A673 (cell line): ENCODE measurements around the gene SPEF2. TPM values are rescaled to one million over a fixed set of nuclear protein-coding genes. Genes with fewer than 3 reads are reported as not detected.

Experiments
- BruUV-seq: library from RNA; stranded (reverse); fragments of 400-500 nt; replicated peaks from 2 replicates; lab custom pipeline; 2021; lab: Mats Ljungman, UMichigan
- CTCF ChIA-PET: fragments of 300-600 bp; sonication (Branson Sonifier 250); formaldehyde crosslinking; loops from one replicate; lab custom pipeline; 2022; ENCODE audit warnings: antibody characterized with exemption; lab: Charles Lee
- POLR2A ChIA-PET: fragments of 300-600 bp; sonication (Branson Sonifier 250); formaldehyde crosslinking; loops from one replicate; lab custom pipeline; 2022; ENCODE audit warnings: antibody characterized with exemption; ENCODE audit not compliant: low non-redundant PET; lab: Charles Lee
- DNase-seq: peaks from one replicate; pipeline ENCODE4 v3.0.0-alpha.2; 2015; ENCODE audit warnings: low spot score
- H3K27ac ChIP-seq: fragments of 200-600 bp; sonication (generic); 2 replicates; pipeline ENCODE4 v1.5.1; 2016; ENCODE audit warnings: mixed run types, low read depth, mild to moderate bottlenecking, mixed read lengths, antibody characterized with exemption, low read length; ENCODE audit not compliant: poor library complexity, severe bottlenecking
- H3K27me3 ChIP-seq: fragments of 200-600 bp; sonication (generic); replicated peaks from 2 replicates; pipeline ENCODE4 v1.6.1; 2017; ENCODE audit warnings: mixed run types, low read depth, mild to moderate bottlenecking, mixed read lengths, antibody characterized with exemption, low read length; ENCODE audit not compliant: insufficient read depth, poor library complexity
- H3K36me3 ChIP-seq: fragments of 200-600 bp; sonication (generic); 2 replicates; pipeline ENCODE4 v1.6.1; 2016; ENCODE audit warnings: mixed run types, mild to moderate bottlenecking, mixed read lengths, antibody characterized with exemption, low read length; ENCODE audit not compliant: insufficient read depth, poor library complexity, severe bottlenecking
- H3K4me1 ChIP-seq: fragments of 200-600 bp; sonication (generic); 2 replicates; pipeline ENCODE4 v1.6.1; 2017; ENCODE audit warnings: mixed run types, mild to moderate bottlenecking, mixed read lengths, antibody characterized with exemption, low read length; ENCODE audit not compliant: insufficient read depth, poor library complexity, severe bottlenecking
- H3K4me3 ChIP-seq: fragments of 200-600 bp; sonication (generic); 2 replicates; pipeline ENCODE4 v1.5.1; 2016; ENCODE audit warnings: low read depth, mixed run types, mild to moderate bottlenecking, mixed read lengths, low read length; ENCODE audit not compliant: poor library complexity, severe bottlenecking
- H3K9me3 ChIP-seq: fragments of 200-600 bp; sonication (generic); 2 replicates; pipeline ENCODE4 v1.6.1; 2016; ENCODE audit warnings: mixed run types, low read depth, mild to moderate bottlenecking, mixed read lengths, antibody characterized with exemption, low read length; ENCODE audit not compliant: poor library complexity, severe bottlenecking
- EZH2 ChIP-seq: fragments of 200-600 bp; sonication (generic); IDR thresholded peaks from 2 replicates; pipeline ENCODE4 v1.6.1; 2017; ENCODE audit warnings: borderline replicate concordance, low read depth, mild to moderate bottlenecking, mixed read lengths, antibody characterized with exemption, low read length; ENCODE audit not compliant: poor library complexity, severe bottlenecking
- intact Hi-C: fragments of 100-400 bp; cut with micrococcal nuclease; formaldehyde crosslinking; loops from one replicate; pipeline ENCODE4 v1.10.0; 2022; ENCODE audit not compliant: unreplicated experiment
- total RNA-seq: library from RNA; stranded (reverse); gene quantifications from 2 replicates; pipeline ENCODE4 v1.2.3, GENCODE V29; 2021
- TF ChIP-seq, protein P1 (sequence below): fragments of 300-800, 200-600 bp; sonication (generic); conservative IDR thresholded peaks from 2 replicates; pipeline ENCODE4 v1.5.1; 2017; ENCODE audit warnings: low read depth, mild to moderate bottlenecking, antibody characterized with exemption, low read length, moderate library complexity, mixed read lengths

SPEF2 gene
- total RNA-seq, 1 experiment from 2014 or later, result 1.5 TPM

DNA sequence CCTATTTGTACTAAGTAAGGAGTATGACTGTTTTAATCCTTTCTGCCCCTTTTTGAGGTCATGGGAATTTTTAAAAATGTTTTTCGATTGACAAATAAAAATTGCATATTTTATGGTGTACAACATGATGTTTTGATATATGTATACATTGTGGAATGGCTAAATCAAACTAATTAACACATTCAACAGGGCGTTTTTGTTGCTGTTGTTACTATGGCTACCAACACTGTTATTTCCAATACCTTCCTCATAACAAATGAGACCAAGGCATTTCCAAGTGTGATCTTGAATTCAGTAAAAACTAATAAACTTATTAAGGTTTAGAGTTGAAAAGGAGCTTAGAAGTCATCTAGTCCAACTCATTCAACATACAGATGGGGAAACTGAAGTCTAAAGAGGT, 30.2 kb upstream of the SPEF2 start:
- no peak for TF ChIP-seq EZH2
- TF ChIP-seq, protein P1, sequence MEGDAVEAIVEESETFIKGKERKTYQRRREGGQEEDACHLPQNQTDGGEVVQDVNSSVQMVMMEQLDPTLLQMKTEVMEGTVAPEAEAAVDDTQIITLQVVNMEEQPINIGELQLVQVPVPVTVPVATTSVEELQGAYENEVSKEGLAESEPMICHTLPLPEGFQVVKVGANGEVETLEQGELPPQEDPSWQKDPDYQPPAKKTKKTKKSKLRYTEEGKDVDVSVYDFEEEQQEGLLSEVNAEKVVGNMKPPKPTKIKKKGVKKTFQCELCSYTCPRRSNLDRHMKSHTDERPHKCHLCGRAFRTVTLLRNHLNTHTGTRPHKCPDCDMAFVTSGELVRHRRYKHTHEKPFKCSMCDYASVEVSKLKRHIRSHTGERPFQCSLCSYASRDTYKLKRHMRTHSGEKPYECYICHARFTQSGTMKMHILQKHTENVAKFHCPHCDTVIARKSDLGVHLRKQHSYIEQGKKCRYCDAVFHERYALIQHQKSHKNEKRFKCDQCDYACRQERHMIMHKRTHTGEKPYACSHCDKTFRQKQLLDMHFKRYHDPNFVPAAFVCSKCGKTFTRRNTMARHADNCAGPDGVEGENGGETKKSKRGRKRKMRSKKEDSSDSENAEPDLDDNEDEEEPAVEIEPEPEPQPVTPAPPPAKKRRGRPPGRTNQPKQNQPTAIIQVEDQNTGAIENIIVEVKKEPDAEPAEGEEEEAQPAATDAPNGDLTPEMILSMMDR, result no peak
- no peak for DNase-seq
- Histone ChIP-seq H3K27ac (no peak overlapping the region), H3K9me3 (no peaks in the 10 kb centered on the region), H3K4me1 (no peaks in the 10 kb centered on the region), H3K4me3 (no peak overlapping the region), H3K27me3 (peaks cover 14% of the 10 kb centered on the region), H3K36me3 (no peaks in the 10 kb centered on the region)
- no TSS peak for BruUV-seq
- POLR2A ChIA-PET, result no interaction called here
- intact Hi-C loops, result no loop called here
- CTCF ChIA-PET, result no interaction called here

DNA sequence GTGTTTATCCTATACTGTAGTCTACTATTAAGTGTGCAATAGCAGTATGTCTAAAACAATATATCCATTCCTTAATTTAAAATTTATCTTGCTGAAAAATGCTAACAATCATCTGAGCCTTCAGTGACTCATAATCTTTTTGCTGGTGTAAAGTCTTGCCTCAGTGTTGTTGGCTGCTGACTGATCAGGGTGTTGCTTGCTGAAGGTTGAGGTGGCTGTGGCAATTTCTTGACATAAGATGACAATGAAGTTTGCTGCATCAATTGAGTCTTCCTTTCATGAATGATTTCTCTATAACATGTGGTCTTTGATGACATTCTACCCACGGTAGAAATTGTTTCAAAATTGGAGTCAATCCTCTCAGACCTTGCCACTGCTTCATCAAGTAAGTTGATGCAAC, 24.3 kb upstream of the SPEF2 start:
- Histone ChIP-seq H3K4me3 (no peak overlapping the region), H3K27me3 (peaks cover 6% of the 10 kb centered on the region), H3K9me3 (no peaks in the 10 kb centered on the region), H3K36me3 (no peaks in the 10 kb centered on the region), H3K27ac (no peak overlapping the region), H3K4me1 (no peaks in the 10 kb centered on the region)
- intact Hi-C loops, result no loop called here
- BruUV-seq, result no TSS peak
- no peak for DNase-seq
- POLR2A ChIA-PET, result no interaction called here
- CTCF ChIA-PET, result no interaction called here
- no peak for TF ChIP-seq EZH2
- TF ChIP-seq, protein P1, result no peak

DNA sequence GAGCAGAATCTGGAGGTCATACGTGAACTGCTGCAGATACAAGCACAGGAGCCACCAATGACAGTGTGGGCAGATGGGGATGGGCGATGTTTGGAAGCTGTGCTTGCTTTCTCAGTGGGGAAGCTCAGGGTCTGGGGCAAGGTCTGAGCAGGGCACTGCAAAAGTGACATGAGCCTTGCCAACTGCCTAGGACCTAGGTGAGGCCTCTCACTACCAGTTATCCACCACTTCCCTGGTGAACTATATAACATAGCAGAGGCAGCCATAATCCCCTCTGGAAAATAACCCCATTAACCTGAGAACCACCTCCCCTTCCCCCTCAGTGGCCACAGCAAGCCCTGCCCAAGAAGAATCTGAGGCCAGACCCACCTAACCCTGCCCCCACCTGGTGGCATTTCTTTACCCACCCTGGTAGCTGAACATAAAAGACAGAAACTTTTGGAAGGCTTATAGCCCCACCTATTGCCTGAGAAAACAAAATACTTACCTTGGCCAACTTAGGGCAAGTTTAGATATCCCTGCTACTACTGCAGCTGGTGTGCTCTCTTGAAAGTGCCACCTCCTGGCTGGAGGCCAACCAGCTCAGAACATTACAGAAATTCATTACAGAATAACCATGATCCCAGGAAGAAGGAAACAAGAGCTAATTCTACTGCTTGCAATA, 18.8 kb upstream of the SPEF2 start:
- no peak overlapping the region for H3K27ac ChIP-seq
- CTCF ChIA-PET, result interaction anchor here (0.6 kb wide), 2 partner anchors 511 to 1110 kb away, joined by 3 to 4 read pairs; no protein-coding TSS in a partner anchor
- TF ChIP-seq, protein P1, result peak; percentile 22; the same call in 1 of the 2 replicates
- no peak for TF ChIP-seq EZH2
- H3K9me3 ChIP-seq, result no peaks in the 10 kb centered on the region
- no peaks in the 10 kb centered on the region for H3K36me3 ChIP-seq
- no peaks in the 10 kb centered on the region for H3K4me1 ChIP-seq
- H3K4me3 ChIP-seq, result no peak overlapping the region
- peak; percentile 21 for DNase-seq
- intact Hi-C loops, result no loop called here
- no peaks in the 10 kb centered on the region for H3K27me3 ChIP-seq
- BruUV-seq, result no TSS peak
- POLR2A ChIA-PET, result no interaction called here
